COLO668 (cell line): Measurements from ENCODE around the gene PPA1.
"Not testable (repeated sequence)": the region's sequence is repeated elsewhere in the genome, so short reads cannot be mapped to it uniquely, and the experiment has no call there.

Experiments
- DNase-seq: peaks from one replicate; lab custom pipeline; 2025; ENCODE audit not compliant: unreplicated experiment; lab: John Stamatoyannopoulos, UW

Gene PPA1

DNA sequence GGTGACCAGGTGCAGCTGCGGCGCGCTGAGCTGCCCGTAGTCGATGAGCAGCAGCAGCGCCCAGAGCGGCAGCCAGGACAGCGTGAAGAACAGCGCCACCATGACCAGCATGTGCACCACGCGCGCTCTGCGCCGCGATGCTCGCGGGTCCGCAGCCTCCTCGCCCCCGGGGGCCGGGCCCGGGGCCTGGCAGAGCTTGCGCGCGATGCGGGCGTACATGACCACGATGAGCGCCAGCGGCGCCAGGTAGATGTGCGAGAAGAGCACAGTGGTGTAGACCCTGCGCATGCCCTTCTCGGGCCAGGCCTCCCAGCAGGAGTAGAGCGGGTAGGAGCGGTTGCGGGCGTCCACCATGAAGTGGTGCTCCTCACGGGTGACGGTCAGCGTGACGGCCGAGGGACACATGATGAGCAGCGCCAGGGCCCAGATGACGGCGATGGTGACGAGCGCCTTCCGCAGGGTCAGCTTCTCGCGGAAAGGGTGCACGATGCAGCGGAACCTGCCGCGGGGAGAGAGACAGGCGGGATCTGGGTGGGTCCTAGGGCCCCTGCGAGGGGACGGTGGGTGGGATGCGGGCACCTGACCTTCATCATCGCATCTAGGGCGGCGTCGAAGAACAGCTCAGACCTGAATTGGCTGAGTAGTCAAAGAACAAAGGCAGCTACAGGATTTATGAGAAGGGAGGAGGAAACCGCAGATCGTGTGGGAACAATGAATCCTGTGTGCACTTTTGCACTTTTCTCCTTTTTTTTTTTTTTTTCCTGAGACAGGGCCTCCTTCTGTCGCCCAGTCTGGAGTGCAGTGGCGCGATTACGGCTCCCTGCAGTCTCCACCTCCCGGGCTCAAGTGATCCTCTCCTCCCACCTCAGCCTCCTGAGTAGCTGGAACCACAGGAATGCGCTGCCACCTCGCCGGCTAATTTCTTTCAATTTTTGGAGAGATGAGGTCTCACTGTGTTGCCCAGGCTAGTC lies 22.4 kb upstream of the PPA1 start:
- DNase-seq: no peak

DNA sequence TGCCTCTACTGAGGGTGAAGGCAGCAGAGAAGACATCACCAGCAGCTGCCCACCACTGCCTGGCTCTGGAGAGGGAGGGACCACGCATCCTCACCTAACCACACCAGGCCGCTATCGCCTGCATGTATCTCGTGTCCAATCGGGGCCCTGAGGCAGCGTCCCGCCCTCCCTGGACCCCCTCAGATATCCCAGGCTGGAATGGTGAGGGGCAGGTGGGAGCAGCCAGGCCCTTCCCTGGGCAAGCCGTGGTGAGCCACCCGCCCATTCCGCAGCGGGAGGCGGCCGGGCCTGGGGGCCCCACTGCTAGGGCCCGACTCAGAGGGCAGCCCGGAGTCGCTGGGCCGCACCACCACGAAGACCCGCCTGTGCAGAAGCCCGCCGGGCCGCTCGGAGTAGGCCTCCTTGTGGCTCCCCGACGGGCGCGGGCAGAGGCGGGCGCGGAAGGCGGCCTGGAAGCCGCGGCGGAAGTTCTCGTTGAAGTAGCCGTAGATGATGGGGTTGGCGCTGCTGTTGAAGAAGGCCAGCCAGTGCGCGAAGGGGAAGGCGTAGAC lies 21.6 kb upstream of the PPA1 start:
- no peak for DNase-seq

DNA sequence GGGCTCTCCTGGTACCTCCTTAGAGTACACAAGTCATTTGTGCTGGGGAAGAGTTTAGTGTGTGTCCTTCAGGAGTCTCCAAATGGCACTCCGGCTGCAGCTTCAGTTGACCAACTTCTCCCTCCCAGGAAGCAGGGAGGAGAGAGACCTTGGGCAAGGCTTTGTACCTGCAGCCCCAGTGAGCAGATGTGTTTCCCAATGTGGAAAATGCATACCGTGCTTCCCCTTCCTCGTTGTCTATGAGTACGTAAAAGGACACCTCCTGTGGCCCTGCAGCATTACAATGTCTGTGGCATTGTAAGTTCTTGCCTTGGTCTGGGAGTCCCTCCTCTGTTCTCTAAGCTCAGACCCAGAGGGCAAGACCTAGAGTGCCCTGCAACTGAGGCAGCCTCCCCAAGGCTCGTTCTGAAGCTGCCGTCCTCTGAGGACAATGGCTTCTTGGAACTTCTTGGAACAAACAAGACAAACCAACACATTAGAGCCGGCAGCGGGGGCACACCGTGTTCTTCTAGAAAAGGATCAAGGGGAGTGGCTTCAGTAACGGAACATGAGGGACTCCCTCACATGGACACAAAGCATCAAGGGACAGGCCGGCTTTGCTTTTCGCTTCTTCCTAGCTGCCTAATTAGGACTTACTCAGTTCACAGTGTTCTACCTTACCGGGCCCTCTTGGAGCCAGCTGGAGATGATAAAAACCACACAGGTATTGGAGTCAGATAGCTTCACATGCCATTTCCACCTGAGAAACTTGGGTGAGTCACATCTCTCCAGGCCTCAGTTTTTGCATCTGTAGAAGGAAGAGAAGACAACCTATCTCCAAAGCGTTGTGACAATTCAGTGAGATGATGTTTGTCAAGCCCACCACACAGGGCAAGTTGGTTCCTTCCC lies 20.9 kb upstream of the PPA1 start:
- DNase-seq: no peak

GRCh38 chr10:70250961-70251680 lies 17.9 kb upstream of the PPA1 start:
- no peak for DNase-seq

GRCh38 chr10:70247360-70247759 lies 14.1 kb upstream of the PPA1 start:
- DNase-seq: no peak

DNA sequence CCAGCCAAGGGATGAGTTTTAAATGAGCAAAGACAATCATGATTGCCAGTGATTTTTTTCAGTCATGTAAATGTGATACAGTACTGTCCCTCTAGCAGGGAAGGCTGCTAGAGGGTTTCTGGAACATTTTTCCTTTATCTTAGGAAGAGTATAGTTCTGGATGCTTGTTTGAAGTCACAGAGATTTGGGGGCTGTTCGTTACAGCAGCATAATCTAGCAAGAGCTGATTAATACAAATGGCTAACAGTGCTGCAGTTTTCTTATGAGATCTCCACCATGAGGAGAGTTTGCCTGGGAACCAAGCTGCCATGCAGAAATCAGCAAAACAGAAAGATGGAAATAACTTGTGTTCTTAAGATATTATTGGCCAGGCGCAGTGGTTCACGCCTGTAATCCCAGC lies 7.9 kb upstream of the PPA1 start:
- no peak for DNase-seq

DNA sequence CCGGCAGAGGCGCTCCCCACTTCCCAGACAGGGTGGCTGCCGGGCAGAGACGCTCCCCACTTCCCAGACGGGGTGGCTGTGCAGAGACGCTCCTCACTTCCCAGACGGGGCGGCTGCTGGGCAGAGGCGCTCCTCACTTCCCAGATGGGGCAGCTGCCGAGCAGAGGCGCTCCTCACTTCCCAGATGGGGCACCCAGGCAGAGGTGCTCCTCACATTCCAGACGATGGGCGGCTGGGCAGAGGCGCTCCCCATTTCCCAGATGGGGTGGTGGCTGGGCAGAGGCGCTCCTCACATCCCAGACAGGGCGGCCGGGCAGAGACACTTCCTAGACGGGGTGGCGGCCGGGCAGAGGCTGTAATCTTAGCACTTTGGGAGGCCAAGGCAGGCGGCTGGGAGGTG lies 6.8 kb upstream of the PPA1 start:
- DNase-seq: not testable (repeated sequence)

DNA sequence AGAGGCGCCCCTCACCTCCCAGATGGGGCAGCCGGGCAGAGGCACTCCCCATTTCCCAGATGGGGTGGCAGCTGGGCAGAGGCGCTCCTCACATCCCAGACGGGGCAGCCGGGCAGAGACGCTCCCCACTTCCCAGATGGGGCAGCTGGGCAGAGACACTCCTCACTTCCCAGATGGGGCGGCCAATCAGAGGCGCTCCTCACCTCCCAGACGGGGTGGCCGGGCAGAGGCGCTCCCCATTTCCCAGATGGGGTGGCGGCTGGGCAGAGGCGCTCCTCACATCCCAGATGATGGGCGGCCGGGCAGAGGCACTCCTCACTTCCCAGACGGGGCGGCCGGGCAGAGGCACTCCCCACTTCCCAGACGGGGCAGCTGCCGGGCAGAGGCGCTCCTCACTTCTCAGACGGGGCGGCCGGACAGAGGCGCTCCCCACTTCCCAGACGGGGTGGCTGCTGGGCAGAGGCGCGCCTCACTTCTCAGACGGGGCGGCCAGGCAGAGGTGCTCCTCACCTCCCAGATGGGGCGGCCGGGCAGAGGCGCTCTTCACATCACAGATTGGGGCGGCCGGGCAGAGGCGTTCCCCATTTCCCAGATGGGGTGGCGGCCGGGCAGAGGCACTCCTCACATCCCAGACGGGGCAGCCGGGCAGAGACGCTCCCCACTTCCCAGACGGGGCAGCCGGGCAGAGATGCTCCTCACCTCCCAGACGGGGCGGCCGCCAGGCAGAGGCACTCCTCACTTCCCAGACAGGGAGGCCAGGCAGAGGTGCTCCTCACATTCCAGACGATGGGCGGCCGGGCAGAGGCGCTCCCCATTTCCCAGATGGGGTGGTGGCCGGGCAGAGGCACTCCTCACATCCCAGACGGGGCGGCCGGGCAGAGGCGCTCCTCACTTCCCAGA lies 6.1 kb upstream of the PPA1 start:
- DNase-seq: not testable (repeated sequence)

GRCh38 chr10:70237958-70238536 lies 4.8 kb upstream of the PPA1 start:
- DNase-seq: not testable (repeated sequence)

DNA sequence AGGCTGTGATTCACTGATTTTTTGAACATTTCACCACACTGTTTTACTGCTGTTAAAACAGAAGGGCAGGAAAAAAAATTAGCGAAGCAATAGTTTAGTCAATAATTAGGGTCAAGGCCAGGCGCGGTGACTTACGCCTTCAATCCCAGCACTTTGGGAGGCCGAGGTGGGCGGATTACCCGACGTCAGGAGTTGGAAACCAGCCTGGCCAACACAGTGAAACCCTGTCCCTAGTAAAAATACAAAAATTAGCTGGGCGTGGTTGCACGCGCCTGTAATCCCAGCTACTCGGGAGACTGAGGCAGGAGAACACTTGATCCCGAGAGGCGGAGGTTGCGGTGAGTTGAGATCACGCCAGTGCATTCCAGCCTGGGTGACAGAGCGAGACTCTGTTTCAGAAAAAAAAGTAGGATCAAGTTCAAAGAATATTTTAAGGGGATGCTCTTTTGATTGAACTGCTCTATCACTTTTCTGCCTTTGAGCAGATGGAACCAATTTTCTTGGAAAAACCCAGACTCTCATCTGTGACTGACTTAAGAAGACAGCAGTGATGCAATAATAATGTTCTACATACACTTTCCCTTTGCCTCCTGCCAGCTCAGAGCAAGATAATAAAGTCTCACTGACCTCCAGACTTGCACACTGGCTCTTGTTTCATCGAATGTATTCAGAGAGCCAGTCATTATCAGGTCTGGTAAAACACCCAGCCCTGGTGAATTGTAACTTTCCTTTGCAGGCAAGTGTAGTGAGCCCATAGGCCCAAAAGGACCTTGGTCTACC lies 1.6 kb upstream of the PPA1 start:
- DNase-seq: no peak

DNA sequence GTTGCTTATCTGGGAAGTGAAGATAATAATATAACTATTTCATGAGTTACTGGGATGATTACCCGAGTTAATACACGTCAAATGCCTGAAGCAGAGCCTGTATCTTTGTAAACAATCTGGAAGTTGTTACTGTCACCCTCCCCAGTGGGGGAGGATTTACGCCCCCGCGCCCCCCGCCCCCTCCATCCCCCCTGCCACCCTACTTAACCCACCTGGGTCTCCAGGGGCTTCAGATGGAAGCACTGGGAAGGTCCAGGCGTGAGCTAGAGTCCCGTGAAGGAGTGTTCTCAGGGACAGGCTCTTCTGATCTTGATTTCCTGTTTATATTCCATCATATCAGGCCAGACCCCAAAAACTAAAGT lies 691 bp upstream of the PPA1 start:
- no peak for DNase-seq

- no peak for DNase-seq
Measured at GRCh38 chr10:70232859-70233108, 445 bp downstream of the PPA1 start.

GRCh38 chr10:70232155-70232858 lies 922 bp downstream of the PPA1 start:
- DNase-seq: peak; percentile 20

- no peak for DNase-seq
Measured at GRCh38 chr10:70228491-70228890, 4.7 kb downstream of the PPA1 start.

- no peak for DNase-seq
Measured at GRCh38 chr10:70227548-70228320, 5.5 kb downstream of the PPA1 start.

- no peak for DNase-seq
Measured at GRCh38 chr10:70223728-70224127, 9.5 kb downstream of the PPA1 start.

DNA sequence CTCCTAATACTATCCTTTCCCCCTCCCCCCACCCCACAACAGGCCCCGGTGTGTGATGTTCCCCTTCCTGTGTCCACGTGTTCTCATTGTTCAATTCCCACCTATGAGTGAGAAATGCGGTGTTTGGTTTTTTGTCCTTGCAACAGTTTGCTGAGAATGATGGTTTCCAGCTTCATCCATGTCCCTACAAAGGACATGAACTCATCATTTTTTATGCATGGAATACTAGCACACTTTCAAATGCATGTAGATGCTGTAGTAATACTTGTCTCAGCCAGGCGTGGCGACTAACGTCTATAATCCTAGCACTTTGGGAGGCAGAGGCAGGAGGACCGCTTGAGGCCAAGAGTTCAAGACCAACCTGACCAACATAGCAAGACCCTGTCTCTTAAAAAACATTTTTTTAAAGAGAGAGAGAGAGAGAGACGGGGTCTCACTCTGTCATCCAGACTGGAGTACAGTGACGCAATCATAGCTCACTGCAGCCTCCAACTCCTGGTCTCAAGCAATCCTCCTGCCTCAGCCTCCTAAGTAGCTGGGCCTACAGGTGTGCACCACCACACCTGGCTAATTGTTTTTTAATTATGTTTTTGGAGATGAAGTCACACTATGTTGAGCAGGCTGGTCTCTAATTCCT lies 10.3 kb downstream of the PPA1 start:
- not testable (repeated sequence) for DNase-seq
